HepG2 (cell line): ENCODE measurements around the gene DDHD1. TPM values are rescaled to one million over a fixed set of nuclear protein-coding genes. Genes with fewer than 3 reads are reported as not detected.
"Not testable (repeated sequence)": the region's sequence is repeated elsewhere in the genome, so short reads cannot be mapped to it uniquely, and the experiment has no call there.

Experiments
- ATAC-seq: fragments of 200-7000 bp; cut with Tn5 transposase; 3 replicates; pipeline ENCODE4 v1.9.1; 2020; ENCODE audit warnings: mild to moderate bottlenecking, moderate library complexity
- BruUV-seq: library from RNA; stranded (reverse); fragments of 400-500 nt; replicated peaks from 2 replicates; lab custom pipeline; 2021; lab: Mats Ljungman, UMichigan
- CTCF ChIA-PET: fragments of 300-600 bp; formaldehyde crosslinking; extraction: SDS; loops from one replicate; lab custom pipeline; 2021; ENCODE audit warnings: low total read pairs, inconsistent platforms, low intra/inter-chr PET ratio; lab: Yijun Ruan, JAX
- POLR2A ChIA-PET: fragments of 350-600 bp; sonication (Branson Sonifier 250); formaldehyde crosslinking; loops from one replicate; lab custom pipeline; 2020; ENCODE audit warnings: antibody characterized with exemption, inconsistent platforms; lab: Yijun Ruan, JAX
- DNase-seq: peaks from one replicate; pipeline ENCODE4 v3.0.0-alpha.2; 2015; ENCODE audit warnings: low spot score
- FAIRE-seq: peaks from 3 replicates; lab custom pipeline; 2011; peaks lifted over from hg19 to GRCh38; lab: Jason Lieb, UNC
- H2AFZ ChIP-seq: one replicate; pipeline ENCODE4 v1.6.1; 2011; ENCODE audit warnings: low read length, inconsistent platforms
- H3K27ac ChIP-seq: fragments of 300-600 bp; 3 replicates; pipeline ENCODE4 v1.8.0; 2011; ENCODE audit warnings: mixed run types, mild to moderate bottlenecking, mixed read lengths, low read length, inconsistent platforms; ENCODE audit not compliant: insufficient read depth; ENCODE audit errors: extremely low read length
- H3K27me3 ChIP-seq, 2 experiments: fragments of 200-600 bp in 1 of 2; 2 replicates in 1 of 2; 3 replicates in 1 of 2; pipeline versions ENCODE4 v1.6.0 to v1.8.0; 2011; ENCODE audit warnings: low read length in 2 of 2, mild to moderate bottlenecking in 2 of 2, moderate library complexity in 2 of 2, inconsistent platforms in 1 of 2; ENCODE audit not compliant: insufficient read depth in 2 of 2, control insufficient read depth in 1 of 2
- H3K36me3 ChIP-seq, 2 experiments: fragments of 200-600 bp in 1 of 2; replicated peaks in 1 of 2; 2 replicates in 1 of 2; 3 replicates in 1 of 2; pipeline versions ENCODE4 v1.5.1 to v1.8.0; 2011; ENCODE audit warnings: low read length in 2 of 2, inconsistent platforms in 1 of 2; ENCODE audit not compliant: insufficient read depth in 2 of 2, control insufficient read depth in 1 of 2
- H3K4me1 ChIP-seq: 2 replicates; pipeline ENCODE4 v1.5.1; 2012; ENCODE audit warnings: low read length, inconsistent platforms; ENCODE audit not compliant: insufficient read depth
- H3K4me2 ChIP-seq: 2 replicates; pipeline ENCODE4 v1.6.0; 2011; ENCODE audit warnings: low read depth, low read length, inconsistent platforms
- H3K4me3 ChIP-seq, 3 experiments: fragments of 200-600 bp in 1 of 3; sonication (generic), shearing (Covaris generic) in 1 of 3; replicated peaks in 1 of 3; 2 replicates each; pipeline ENCODE4 v1.5.1; 2011 to 2016; ENCODE audit warnings: low read length in 3 of 3, inconsistent platforms in 2 of 3, low read depth in 2 of 3, mild to moderate bottlenecking in 2 of 3, control low read depth in 1 of 3, mixed read lengths in 1 of 3; ENCODE audit not compliant: insufficient read depth in 1 of 3
- H3K79me2 ChIP-seq: one replicate; pipeline ENCODE4 v1.6.1; 2011; ENCODE audit warnings: low read length, inconsistent platforms; ENCODE audit not compliant: insufficient read depth
- H3K9ac ChIP-seq: 2 replicates; pipeline ENCODE4 v1.6.0; 2011; ENCODE audit warnings: mild to moderate bottlenecking, low read depth, low read length, inconsistent platforms; ENCODE audit not compliant: insufficient read depth
- H3K9me3 ChIP-seq: 2 replicates; pipeline ENCODE4 v1.5.1; 2012; ENCODE audit warnings: mild to moderate bottlenecking, low read length
- H4K20me1 ChIP-seq: 2 replicates; pipeline ENCODE4 v1.6.0; 2011; ENCODE audit warnings: inconsistent platforms, mild to moderate bottlenecking, low read length, moderate library complexity; ENCODE audit not compliant: insufficient read depth
- RBFOX2 ChIP-seq: fragments of 200-400 bp; formaldehyde crosslinking; IDR thresholded peaks from 2 replicates; pipeline ENCODE4 v1.6.1; 2017; ENCODE audit warnings: low read depth, mild to moderate bottlenecking, low read length
- ZBTB40 ChIP-seq, 2 experiments: fragments of 450-650 bp in 1 of 2; sonication (generic) in 1 of 2; formaldehyde crosslinking in 1 of 2; IDR thresholded peaks; 2 replicates each; pipeline versions ENCODE4 v1.6.1 to v1.8.0; 2016 to 2022; ENCODE audit warnings: antibody characterized with exemption in 1 of 2, mild to moderate bottlenecking in 1 of 2, missing genetic modification reagents in 1 of 2
- WGBS: methylation state at CpG from one replicate; pipeline ENCODE4 v1.1.6; 2017; ENCODE audit warnings: low lambda C conversion rate; 5-methylcytosine and 5-hydroxymethylcytosine counted together
- in situ Hi-C: cut with HindIII; loops from 2 replicates; pipeline ENCODE4 v1.10.0; 2017; ENCODE audit warnings: low pct_unique_long_range_greater_than_20kb; ENCODE audit not compliant: extremely low pct_ligation_motif_present
- intact Hi-C: fragments of 100-400 bp; cut with micrococcal nuclease; formaldehyde crosslinking; loops from one replicate; pipeline ENCODE4 v1.10.0; 2022; ENCODE audit not compliant: unreplicated experiment
- polyA plus RNA-seq, 8 experiments: library from polyadenylated mRNA; depleted of rRNA in 3 of 8; stranded (reverse) in 7 of 8; unstranded in 1 of 8; fragments of >200 nt; fragmentation: Illumina TruSeq in 4 of 8; extraction: Trizol in 4 of 8; gene quantifications; 2 replicates each; pipeline versions ENCODE4 v1.2.1 to v1.2.3, GENCODE V29; 2011 to 2016; ENCODE audit warnings: low read depth in 4 of 8, missing spikeins in 1 of 8, mixed read lengths in 1 of 8; ENCODE audit not compliant: insufficient read depth in 1 of 8
- total RNA-seq, 5 experiments: library from RNA; depleted of rRNA; stranded (reverse); fragments of >200 nt; fragmentation: Illumina TruSeq; extraction: Trizol; gene quantifications; 2 replicates each; pipeline ENCODE4 v1.2.3, GENCODE V29; 2016; ENCODE audit warnings: low read depth in 1 of 5
- TF ChIP-seq, protein P1 (sequence below): sonication (generic); formaldehyde crosslinking; IDR thresholded peaks from 2 replicates; pipeline ENCODE4 v1.4.0; 2020; ENCODE audit warnings: missing genetic modification reagents, borderline replicate concordance
- TF ChIP-seq, protein P2 (sequence below): sonication (generic); formaldehyde crosslinking; IDR thresholded peaks from 2 replicates; pipeline ENCODE4 v1.4.0; 2020; ENCODE audit warnings: mild to moderate bottlenecking, missing genetic modification reagents

The DDHD1 gene
- total and polyA plus RNA-seq, 2 of the 13 experiments (the other 11 are each of a cell fraction or from before 2014, with no cell fraction given), result 4.6 to 8.3 TPM

- TF ChIP-seq ZBTB40 (IDR thresholded peaks at IDR 0.05), result no peak
- no peak for TF ChIP-seq ZBTB40 (CRISPR knock-in tag; IDR thresholded peaks at IDR 0.05)
- TF ChIP-seq, protein P1, sequence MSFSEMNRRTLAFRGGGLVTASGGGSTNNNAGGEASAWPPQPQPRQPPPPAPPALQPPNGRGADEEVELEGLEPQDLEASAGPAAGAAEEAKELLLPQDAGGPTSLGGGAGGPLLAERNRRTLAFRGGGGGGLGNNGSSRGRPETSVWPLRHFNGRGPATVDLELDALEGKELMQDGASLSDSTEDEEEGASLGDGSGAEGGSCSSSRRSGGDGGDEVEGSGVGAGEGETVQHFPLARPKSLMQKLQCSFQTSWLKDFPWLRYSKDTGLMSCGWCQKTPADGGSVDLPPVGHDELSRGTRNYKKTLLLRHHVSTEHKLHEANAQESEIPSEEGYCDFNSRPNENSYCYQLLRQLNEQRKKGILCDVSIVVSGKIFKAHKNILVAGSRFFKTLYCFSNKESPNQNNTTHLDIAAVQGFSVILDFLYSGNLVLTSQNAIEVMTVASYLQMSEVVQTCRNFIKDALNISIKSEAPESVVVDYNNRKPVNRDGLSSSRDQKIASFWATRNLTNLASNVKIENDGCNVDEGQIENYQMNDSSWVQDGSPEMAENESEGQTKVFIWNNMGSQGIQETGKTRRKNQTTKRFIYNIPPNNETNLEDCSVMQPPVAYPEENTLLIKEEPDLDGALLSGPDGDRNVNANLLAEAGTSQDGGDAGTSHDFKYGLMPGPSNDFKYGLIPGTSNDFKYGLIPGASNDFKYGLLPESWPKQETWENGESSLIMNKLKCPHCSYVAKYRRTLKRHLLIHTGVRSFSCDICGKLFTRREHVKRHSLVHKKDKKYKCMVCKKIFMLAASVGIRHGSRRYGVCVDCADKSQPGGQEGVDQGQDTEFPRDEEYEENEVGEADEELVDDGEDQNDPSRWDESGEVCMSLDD (CRISPR knock-in tag), result no peak
- TF ChIP-seq RBFOX2, result no peak
- TF ChIP-seq, protein P2, sequence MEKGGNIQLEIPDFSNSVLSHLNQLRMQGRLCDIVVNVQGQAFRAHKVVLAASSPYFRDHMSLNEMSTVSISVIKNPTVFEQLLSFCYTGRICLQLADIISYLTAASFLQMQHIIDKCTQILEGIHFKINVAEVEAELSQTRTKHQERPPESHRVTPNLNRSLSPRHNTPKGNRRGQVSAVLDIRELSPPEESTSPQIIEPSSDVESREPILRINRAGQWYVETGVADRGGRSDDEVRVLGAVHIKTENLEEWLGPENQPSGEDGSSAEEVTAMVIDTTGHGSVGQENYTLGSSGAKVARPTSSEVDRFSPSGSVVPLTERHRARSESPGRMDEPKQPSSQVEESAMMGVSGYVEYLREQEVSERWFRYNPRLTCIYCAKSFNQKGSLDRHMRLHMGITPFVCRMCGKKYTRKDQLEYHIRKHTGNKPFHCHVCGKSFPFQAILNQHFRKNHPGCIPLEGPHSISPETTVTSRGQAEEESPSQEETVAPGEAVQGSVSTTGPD (CRISPR knock-in tag), result no peak
These were observed 28.3 kb downstream of the DDHD1 start (continued) for GRCh38 chr14:53124786-53125185.

DNA sequence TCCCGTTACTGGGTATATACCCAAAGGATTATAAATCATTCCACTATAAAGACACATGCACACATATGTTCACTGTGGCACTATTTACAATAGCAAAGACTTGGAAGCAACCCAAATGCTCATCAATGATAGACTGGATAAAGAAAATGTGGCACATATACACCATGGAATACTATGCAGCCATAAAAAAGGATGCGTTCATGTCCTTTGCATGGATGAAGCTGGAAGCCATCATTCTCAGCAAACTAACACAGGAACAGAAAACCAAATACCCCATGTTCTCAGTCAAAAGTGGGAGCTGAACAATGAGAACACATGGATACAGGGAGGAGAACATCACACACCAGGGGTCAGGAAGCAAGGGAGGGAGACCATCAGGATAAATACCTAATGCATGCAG, 31.7 kb downstream of the DDHD1 start:
- H3K9ac ChIP-seq, ATAC-seq, in situ Hi-C loops, H3K36me3 ChIP-seq, intact Hi-C loops, BruUV-seq, H3K79me2 ChIP-seq, POLR2A ChIA-PET, DNase-seq, FAIRE-seq, H3K4me2 ChIP-seq, H3K27ac ChIP-seq, H3K9me3 ChIP-seq, H2AFZ ChIP-seq, H3K4me3 ChIP-seq, H3K27me3 ChIP-seq, CTCF ChIA-PET, H4K20me1 ChIP-seq: not testable (repeated sequence)
- peaks cover 10% of the 10 kb centered on the region for H3K4me1 ChIP-seq
- WGBS, result 98% methylated on average over 2 of the region's 2 CpGs
